CD1c-positive myeloid dendritic cell (primary cell): ENCODE measurements around the gene MRRF.

Source experiments
- DNase-seq: peaks from one replicate; pipeline ENCODE4 v3.0.0-alpha.2; 2016; ENCODE audit errors: extremely low spot score

The MRRF gene

GRCh38 chr9:122228568-122229484, 35.9 kb upstream of the MRRF start, which contains the start of gene LHX6:
LHX6 (minus strand) TSS chr9:122228957; CDS start chr9:122228740, 217 bp downstream.
- no peak for DNase-seq

- DNase-seq = no peak
Observed at GRCh38 chr9:122229485-122229837, 35.2 kb upstream of the MRRF start.

- DNase-seq = no peak
Observed at GRCh38 chr9:122232796-122233306, 31.8 kb upstream of the MRRF start.

GRCh38 chr9:122234022-122234748, 30.5 kb upstream of the MRRF start:
- DNase-seq = no peak

- DNase-seq = no peak
Observed at GRCh38 chr9:122236681-122237080, 28.0 kb upstream of the MRRF start.

- DNase-seq = no peak
Observed at GRCh38 chr9:122239722-122240121, 25.0 kb upstream of the MRRF start.

- DNase-seq = no peak
Observed at GRCh38 chr9:122244349-122244748, 20.3 kb upstream of the MRRF start.

- DNase-seq = no peak
Observed at GRCh38 chr9:122246666-122247065, 18.0 kb upstream of the MRRF start.

GRCh38 chr9:122248448-122248865, 16.2 kb upstream of the MRRF start:
- DNase-seq = no peak

GRCh38 chr9:122251351-122251750, 13.3 kb upstream of the MRRF start:
- DNase-seq = no peak

GRCh38 chr9:122252796-122253195, 11.9 kb upstream of the MRRF start:
- no peak for DNase-seq

- no peak for DNase-seq
Observed at GRCh38 chr9:122254761-122255160, 9.9 kb upstream of the MRRF start.

- DNase-seq = no peak
Observed at GRCh38 chr9:122256206-122256605, 8.5 kb upstream of the MRRF start.

GRCh38 chr9:122258886-122259415, 5.7 kb upstream of the MRRF start:
- no peak for DNase-seq

- no peak for DNase-seq
Observed at GRCh38 chr9:122261469-122261881, 3.2 kb upstream of the MRRF start.

GRCh38 chr9:122262073-122262472, 2.6 kb upstream of the MRRF start:
- no peak for DNase-seq

GRCh38 chr9:122263699-122264349, 858 bp upstream of the MRRF start:
- DNase-seq = peak; percentile 24

GRCh38 chr9:122265149-122265915, 650 bp downstream of the MRRF start:
- DNase-seq = peak; percentile 80

- no peak for DNase-seq
Observed at GRCh38 chr9:122268041-122268814, 3.5 kb downstream of the MRRF start.

- DNase-seq = no peak
Observed at GRCh38 chr9:122274055-122274454, 9.4 kb downstream of the MRRF start.
